HepG2 (cell line): ENCODE measurements around the gene MGAT4C. TPM values are rescaled to one million over a fixed set of nuclear protein-coding genes. Genes with fewer than 3 reads are reported as not detected.

Experiments
- ATAC-seq: fragments of 200-7000 bp; cut with Tn5 transposase; 3 replicates; pipeline ENCODE4 v1.9.1; 2020; ENCODE audit warnings: mild to moderate bottlenecking, moderate library complexity
- BruUV-seq: library from RNA; stranded (reverse); fragments of 400-500 nt; replicated peaks from 2 replicates; lab custom pipeline; 2021; lab: Mats Ljungman, UMichigan
- CTCF ChIA-PET: fragments of 300-600 bp; formaldehyde crosslinking; extraction: SDS; loops from one replicate; lab custom pipeline; 2021; ENCODE audit warnings: low total read pairs, inconsistent platforms, low intra/inter-chr PET ratio; lab: Yijun Ruan, JAX
- POLR2A ChIA-PET: fragments of 350-600 bp; sonication (Branson Sonifier 250); formaldehyde crosslinking; loops from one replicate; lab custom pipeline; 2020; ENCODE audit warnings: antibody characterized with exemption, inconsistent platforms; lab: Yijun Ruan, JAX
- DNase-seq: peaks from one replicate; pipeline ENCODE4 v3.0.0-alpha.2; 2015; ENCODE audit warnings: low spot score
- FAIRE-seq: peaks from 3 replicates; lab custom pipeline; 2011; peaks lifted over from hg19 to GRCh38; lab: Jason Lieb, UNC
- H2AFZ ChIP-seq: one replicate; pipeline ENCODE4 v1.6.1; 2011; ENCODE audit warnings: low read length, inconsistent platforms
- H3K27ac ChIP-seq: fragments of 300-600 bp; 3 replicates; pipeline ENCODE4 v1.8.0; 2011; ENCODE audit warnings: mixed run types, mild to moderate bottlenecking, mixed read lengths, low read length, inconsistent platforms; ENCODE audit not compliant: insufficient read depth; ENCODE audit errors: extremely low read length
- H3K27me3 ChIP-seq, 2 experiments: fragments of 200-600 bp in 1 of 2; 2 replicates in 1 of 2; 3 replicates in 1 of 2; pipeline versions ENCODE4 v1.6.0 to v1.8.0; 2011; ENCODE audit warnings: low read length in 2 of 2, mild to moderate bottlenecking in 2 of 2, moderate library complexity in 2 of 2, inconsistent platforms in 1 of 2; ENCODE audit not compliant: insufficient read depth in 2 of 2, control insufficient read depth in 1 of 2
- H3K36me3 ChIP-seq, 2 experiments: fragments of 200-600 bp in 1 of 2; replicated peaks in 1 of 2; 2 replicates in 1 of 2; 3 replicates in 1 of 2; pipeline versions ENCODE4 v1.5.1 to v1.8.0; 2011; ENCODE audit warnings: low read length in 2 of 2, inconsistent platforms in 1 of 2; ENCODE audit not compliant: insufficient read depth in 2 of 2, control insufficient read depth in 1 of 2
- H3K4me1 ChIP-seq: 2 replicates; pipeline ENCODE4 v1.5.1; 2012; ENCODE audit warnings: low read length, inconsistent platforms; ENCODE audit not compliant: insufficient read depth
- H3K4me2 ChIP-seq: 2 replicates; pipeline ENCODE4 v1.6.0; 2011; ENCODE audit warnings: low read depth, low read length, inconsistent platforms
- H3K4me3 ChIP-seq, 3 experiments: fragments of 200-600 bp in 1 of 3; sonication (generic), shearing (Covaris generic) in 1 of 3; replicated peaks in 1 of 3; 2 replicates each; pipeline ENCODE4 v1.5.1; 2011 to 2016; ENCODE audit warnings: low read length in 3 of 3, inconsistent platforms in 2 of 3, low read depth in 2 of 3, mild to moderate bottlenecking in 2 of 3, control low read depth in 1 of 3, mixed read lengths in 1 of 3; ENCODE audit not compliant: insufficient read depth in 1 of 3
- H3K79me2 ChIP-seq: one replicate; pipeline ENCODE4 v1.6.1; 2011; ENCODE audit warnings: low read length, inconsistent platforms; ENCODE audit not compliant: insufficient read depth
- H3K9ac ChIP-seq: 2 replicates; pipeline ENCODE4 v1.6.0; 2011; ENCODE audit warnings: mild to moderate bottlenecking, low read depth, low read length, inconsistent platforms; ENCODE audit not compliant: insufficient read depth
- H3K9me3 ChIP-seq: 2 replicates; pipeline ENCODE4 v1.5.1; 2012; ENCODE audit warnings: mild to moderate bottlenecking, low read length
- H4K20me1 ChIP-seq: 2 replicates; pipeline ENCODE4 v1.6.0; 2011; ENCODE audit warnings: inconsistent platforms, mild to moderate bottlenecking, low read length, moderate library complexity; ENCODE audit not compliant: insufficient read depth
- AHR ChIP-seq: IDR thresholded peaks from 2 replicates; pipeline ENCODE4 v1.6.1; 2018; ENCODE audit warnings: missing genetic modification reagents, missing compliant biosample characterization
- AKAP8 ChIP-seq: sonication (generic); formaldehyde crosslinking; IDR thresholded peaks from 2 replicates; pipeline ENCODE4 v1.5.1; 2020; ENCODE audit warnings: mild to moderate bottlenecking, missing genetic modification reagents
- CAMTA2 ChIP-seq: sonication (generic); formaldehyde crosslinking; IDR thresholded peaks from 2 replicates; pipeline ENCODE4 v1.4.0; 2020; ENCODE audit warnings: mild to moderate bottlenecking, missing genetic modification reagents, borderline replicate concordance
- CCAR2 ChIP-seq: fragments of 200-400 bp; formaldehyde crosslinking; optimal IDR thresholded peaks from 2 replicates; pipeline ENCODE3; 2018; ENCODE audit warnings: low read depth, mild to moderate bottlenecking, low read length, moderate library complexity
- CREM ChIP-seq, 2 experiments: sonication (generic) in 1 of 2; formaldehyde crosslinking in 1 of 2; IDR thresholded peaks; 2 replicates each; pipeline versions ENCODE4 v1.4.0 to v1.6.1; 2016 to 2020; ENCODE audit warnings: antibody characterized with exemption in 1 of 2, mild to moderate bottlenecking in 1 of 2, missing genetic modification reagents in 1 of 2
- FOXK2 ChIP-seq: fragments of 450-650 bp; IDR thresholded peaks from 2 replicates; pipeline ENCODE4 v1.6.1; 2016
- HDAC6 ChIP-seq: fragments of 200-600 bp; sonication (generic); IDR thresholded peaks from 2 replicates; pipeline ENCODE4 v1.7.0; 2017; ENCODE audit warnings: mild to moderate bottlenecking, antibody characterized with exemption, low read length, low read depth
- HOXA9 ChIP-seq: sonication (generic); formaldehyde crosslinking; IDR thresholded peaks from 2 replicates; pipeline ENCODE4 v1.8.1; 2022; ENCODE audit warnings: missing genetic modification reagents, mild to moderate bottlenecking, moderate library complexity, borderline replicate concordance
- JUN ChIP-seq: sonication (generic); formaldehyde crosslinking; IDR thresholded peaks from 2 replicates; pipeline ENCODE4 v1.4.0; 2020; ENCODE audit warnings: mild to moderate bottlenecking, missing genetic modification reagents
- MLXIP ChIP-seq: sonication (generic); formaldehyde crosslinking; IDR thresholded peaks from 2 replicates; pipeline ENCODE4 v1.9.0; 2021; ENCODE audit warnings: missing genetic modification reagents, borderline replicate concordance
- NCOA2 ChIP-seq: sonication (generic); formaldehyde crosslinking; IDR thresholded peaks from 2 replicates; pipeline ENCODE4 v1.8.0; 2022; ENCODE audit warnings: inconsistent platforms
- PHF20 ChIP-seq: sonication (generic); formaldehyde crosslinking; IDR thresholded peaks from 2 replicates; pipeline ENCODE4 v1.5.0; 2020; ENCODE audit warnings: mild to moderate bottlenecking, missing genetic modification reagents
- RXRA ChIP-seq: sonication (generic); formaldehyde crosslinking; IDR thresholded peaks from 2 replicates; pipeline ENCODE4 v1.5.1; 2020; ENCODE audit warnings: missing genetic modification reagents
- STAG1 ChIP-seq: sonication (generic); formaldehyde crosslinking; IDR thresholded peaks from 2 replicates; pipeline ENCODE4 v1.4.0; 2020; ENCODE audit warnings: missing genetic modification reagents
- TBX3 ChIP-seq: fragments of 450-650 bp; IDR thresholded peaks from 2 replicates; pipeline ENCODE4 v1.6.1; 2017; ENCODE audit warnings: antibody characterized with exemption, mild to moderate bottlenecking, inconsistent platforms, borderline replicate concordance
- ZNF570 ChIP-seq: sonication (generic); formaldehyde crosslinking; IDR thresholded peaks from 2 replicates; pipeline ENCODE4 v1.4.0; 2020; ENCODE audit warnings: mild to moderate bottlenecking, missing genetic modification reagents, borderline replicate concordance
- ZNF598 ChIP-seq: sonication (generic); formaldehyde crosslinking; IDR thresholded peaks from 2 replicates; pipeline ENCODE4 v1.5.1; 2020; ENCODE audit warnings: mild to moderate bottlenecking, missing genetic modification reagents, borderline replicate concordance
- ZSCAN21 ChIP-seq: sonication (generic); formaldehyde crosslinking; IDR thresholded peaks from 2 replicates; pipeline ENCODE4 v1.8.0; 2022; ENCODE audit warnings: mild to moderate bottlenecking, missing genetic modification reagents, moderate library complexity, borderline replicate concordance
- WGBS: methylation state at CpG from one replicate; pipeline ENCODE4 v1.1.6; 2017; ENCODE audit warnings: low lambda C conversion rate; 5-methylcytosine and 5-hydroxymethylcytosine counted together
- in situ Hi-C: cut with HindIII; loops from 2 replicates; pipeline ENCODE4 v1.10.0; 2017; ENCODE audit warnings: low pct_unique_long_range_greater_than_20kb; ENCODE audit not compliant: extremely low pct_ligation_motif_present
- intact Hi-C: fragments of 100-400 bp; cut with micrococcal nuclease; formaldehyde crosslinking; loops from one replicate; pipeline ENCODE4 v1.10.0; 2022; ENCODE audit not compliant: unreplicated experiment
- polyA plus RNA-seq, 8 experiments: library from polyadenylated mRNA; depleted of rRNA in 3 of 8; stranded (reverse) in 7 of 8; unstranded in 1 of 8; fragments of >200 nt; fragmentation: Illumina TruSeq in 4 of 8; extraction: Trizol in 4 of 8; gene quantifications; 2 replicates each; pipeline versions ENCODE4 v1.2.1 to v1.2.3, GENCODE V29; 2011 to 2016; ENCODE audit warnings: low read depth in 4 of 8, missing spikeins in 1 of 8, mixed read lengths in 1 of 8; ENCODE audit not compliant: insufficient read depth in 1 of 8
- total RNA-seq, 5 experiments: library from RNA; depleted of rRNA; stranded (reverse); fragments of >200 nt; fragmentation: Illumina TruSeq; extraction: Trizol; gene quantifications; 2 replicates each; pipeline ENCODE4 v1.2.3, GENCODE V29; 2016; ENCODE audit warnings: low read depth in 1 of 5

The MGAT4C gene
- total and polyA plus RNA-seq, 2 of the 13 experiments (the other 11 are each of a cell fraction or from before 2014, with no cell fraction given) = not detected

GRCh38 chr12:85951823-85952222 is 304.4 kb downstream of the MGAT4C start:
- Histone ChIP-seq H3K9me3 (no peaks in the 10 kb centered on the region), H3K27me3 (no peaks in the 10 kb centered on the region), H3K4me2 (no peak overlapping the region), H4K20me1 (no peaks in the 10 kb centered on the region), H3K4me3 (no peak overlapping the region), H3K4me1 (no peaks in the 10 kb centered on the region), H3K79me2 (no peaks in the 10 kb centered on the region), H3K36me3 (no peaks in the 10 kb centered on the region), H3K9ac (no peak overlapping the region), H2AFZ (no peak overlapping the region), H3K27ac (no peak overlapping the region)
- POLR2A ChIA-PET = no interaction called here
- CTCF ChIA-PET = no interaction called here
- DNase-seq (no peak), FAIRE-seq (no peak), ATAC-seq (no peak)
- no peak for TF ChIP-seq ZNF570 (CRISPR knock-in tag)
- TF ChIP-seq STAG1 (CRISPR knock-in tag) = peak; percentile 19; the same call in 1 of the 2 replicates
- intact Hi-C loops = no loop called here
- BruUV-seq = no TSS peak
- in situ Hi-C loops = no loop called here
- WGBS = 0% methylated on average over 1 of the region's 1 CpG

- no peaks in the 10 kb centered on the region for H3K36me3 ChIP-seq
- no peak for DNase-seq
- no peak overlapping the region for H2AFZ ChIP-seq
- no peak overlapping the region for H3K9ac ChIP-seq
- no peak for FAIRE-seq
- CTCF ChIA-PET = no interaction called here
- H3K4me1 ChIP-seq = no peaks in the 10 kb centered on the region
- H3K27ac ChIP-seq = no peak overlapping the region
- no peak overlapping the region for H3K4me2 ChIP-seq
- POLR2A ChIA-PET = no interaction called here
- no peaks in the 10 kb centered on the region for H3K27me3 ChIP-seq
- in situ Hi-C loops (no loop called here), intact Hi-C loops (no loop called here)
- no TSS peak for BruUV-seq
- no peaks in the 10 kb centered on the region for H4K20me1 ChIP-seq
- H3K4me3 ChIP-seq = no peak overlapping the region
- WGBS = 0% methylated on average over 1 of the region's 1 CpG
- H3K79me2 ChIP-seq = no peaks in the 10 kb centered on the region
- ATAC-seq = no peak
- no peaks in the 10 kb centered on the region for H3K9me3 ChIP-seq
- no peak for TF ChIP-seq MLXIP (CRISPR knock-in tag)
- no peak for TF ChIP-seq JUN (CRISPR knock-in tag)
- TF ChIP-seq FOXK2 = no peak
- TF ChIP-seq ZNF598 = no peak
- no peak for TF ChIP-seq AHR (CRISPR knock-in tag)
- no peak for TF ChIP-seq HOXA9 (CRISPR knock-in tag)
- no peak for TF ChIP-seq CAMTA2 (CRISPR knock-in tag)
- no peak for TF ChIP-seq NCOA2 (CRISPR knock-in tag)
- no peak for TF ChIP-seq RXRA
- TF ChIP-seq AKAP8 (CRISPR knock-in tag) = no peak
- no peak for TF ChIP-seq TBX3
- TF ChIP-seq CCAR2 = no peak
- TF ChIP-seq ZSCAN21 = no peak
- no peak for TF ChIP-seq PHF20 (CRISPR knock-in tag)
- no peak for TF ChIP-seq HDAC6
- TF ChIP-seq CREM (IDR thresholded peaks at IDR 0.05) = no peak
- no peak for TF ChIP-seq CREM (CRISPR knock-in tag; IDR thresholded peaks at IDR 0.05)
These were observed 306.9 kb downstream of the MGAT4C start for GRCh38 chr12:85949253-85949652.
